Parathyroid adenoma (tissue), 2 donors: Measurements from ENCODE around the gene ULK4.

Source experiments
- H2AFZ ChIP-seq: fragments of 300-600 bp; sonication (generic); one replicate; pipeline ENCODE4 v1.7.0; 2017; ENCODE audit warnings: antibody characterized with exemption, mild to moderate bottlenecking
- H3K27ac ChIP-seq: fragments of 300-600 bp; sonication (generic); one replicate; pipeline ENCODE4 v1.7.0; 2017
- H3K27me3 ChIP-seq: fragments of 300-600 bp; sonication (generic); one replicate; pipeline ENCODE4 v1.7.0; 2017; ENCODE audit warnings: low read length; ENCODE audit not compliant: control insufficient read depth, insufficient read depth
- H3K36me3 ChIP-seq: fragments of 300-600 bp; sonication (generic); one replicate; pipeline ENCODE4 v1.7.0; 2017; ENCODE audit warnings: low read length; ENCODE audit not compliant: control insufficient read depth, insufficient read depth
- H3K4me1 ChIP-seq: fragments of 300-600 bp; sonication (generic); one replicate; pipeline ENCODE4 v1.7.0; 2017; ENCODE audit warnings: control low read depth
- H3K4me2 ChIP-seq: fragments of 300-600 bp; sonication (generic); one replicate; pipeline ENCODE4 v1.7.0; 2017; ENCODE audit warnings: low read length
- H3K4me3 ChIP-seq: fragments of 300-600 bp; sonication (generic); one replicate; pipeline ENCODE4 v1.7.0; 2017; ENCODE audit warnings: low read depth, low read length
- H3K79me2 ChIP-seq: fragments of 300-600 bp; sonication (generic); one replicate; pipeline ENCODE4 v1.7.0; 2017; ENCODE audit warnings: control low read depth
- H3K9ac ChIP-seq: fragments of 300-600 bp; sonication (generic); one replicate; pipeline ENCODE4 v1.7.0; 2017; ENCODE audit warnings: mild to moderate bottlenecking
- H3K9me3 ChIP-seq: fragments of 300-600 bp; sonication (generic); one replicate; pipeline ENCODE4 v1.7.0; 2017; ENCODE audit warnings: low read length; ENCODE audit not compliant: control insufficient read depth
- TF ChIP-seq, protein P1 (sequence below): fragments of 300-600 bp; sonication (generic); IDR thresholded peaks from one replicate; pipeline ENCODE4 v1.7.0; 2017; ENCODE audit warnings: antibody characterized with exemption, mild to moderate bottlenecking
- donor health status: primary hyperparathyroidism.

The ULK4 gene

DNA sequence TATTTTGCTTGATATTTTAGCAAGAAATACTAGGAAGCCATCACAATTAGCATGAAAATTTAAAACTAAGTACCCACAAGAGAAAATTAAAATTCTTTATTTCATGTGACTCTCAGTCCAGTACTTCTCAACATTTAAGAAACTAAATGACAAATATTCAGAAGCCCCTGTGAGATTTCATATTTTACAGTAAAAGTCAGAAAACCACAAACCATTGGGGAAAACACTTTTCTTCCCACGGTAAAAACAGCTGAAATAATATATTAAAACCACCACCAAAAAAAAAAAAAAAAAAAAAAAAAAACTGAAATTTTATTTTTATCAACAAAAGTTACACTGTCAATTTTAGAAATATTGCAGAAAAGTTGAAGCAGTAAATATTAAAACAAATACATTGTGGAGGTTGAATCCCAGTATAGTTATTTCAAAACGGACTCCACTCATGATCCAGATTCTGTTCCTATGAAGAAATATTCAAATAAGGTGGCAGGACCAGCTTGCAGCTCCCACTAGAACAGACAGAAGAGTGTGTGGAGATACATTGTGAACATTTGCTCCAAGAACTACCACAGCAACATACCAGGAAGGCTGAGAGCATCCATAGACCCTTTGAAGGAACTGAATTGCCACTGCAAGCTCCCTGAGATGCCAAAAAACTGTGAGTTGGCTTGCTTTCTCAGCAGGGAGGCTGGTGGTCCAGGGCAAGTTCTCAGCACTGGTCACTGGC, 454.4 kb downstream of the ULK4 start:
- H3K4me1 ChIP-seq, result no peaks in the 10 kb centered on the region
- H3K27ac ChIP-seq, result no peak overlapping the region
- H3K79me2 ChIP-seq, result no peaks in the 10 kb centered on the region
- no peak overlapping the region for H3K9ac ChIP-seq
- H3K4me2 ChIP-seq, result no peak overlapping the region
- no peaks in the 10 kb centered on the region for H3K27me3 ChIP-seq
- no peak overlapping the region for H3K4me3 ChIP-seq
- no peaks in the 10 kb centered on the region for H3K36me3 ChIP-seq
- H3K9me3 ChIP-seq, result no peaks in the 10 kb centered on the region
- TF ChIP-seq, protein P1, sequence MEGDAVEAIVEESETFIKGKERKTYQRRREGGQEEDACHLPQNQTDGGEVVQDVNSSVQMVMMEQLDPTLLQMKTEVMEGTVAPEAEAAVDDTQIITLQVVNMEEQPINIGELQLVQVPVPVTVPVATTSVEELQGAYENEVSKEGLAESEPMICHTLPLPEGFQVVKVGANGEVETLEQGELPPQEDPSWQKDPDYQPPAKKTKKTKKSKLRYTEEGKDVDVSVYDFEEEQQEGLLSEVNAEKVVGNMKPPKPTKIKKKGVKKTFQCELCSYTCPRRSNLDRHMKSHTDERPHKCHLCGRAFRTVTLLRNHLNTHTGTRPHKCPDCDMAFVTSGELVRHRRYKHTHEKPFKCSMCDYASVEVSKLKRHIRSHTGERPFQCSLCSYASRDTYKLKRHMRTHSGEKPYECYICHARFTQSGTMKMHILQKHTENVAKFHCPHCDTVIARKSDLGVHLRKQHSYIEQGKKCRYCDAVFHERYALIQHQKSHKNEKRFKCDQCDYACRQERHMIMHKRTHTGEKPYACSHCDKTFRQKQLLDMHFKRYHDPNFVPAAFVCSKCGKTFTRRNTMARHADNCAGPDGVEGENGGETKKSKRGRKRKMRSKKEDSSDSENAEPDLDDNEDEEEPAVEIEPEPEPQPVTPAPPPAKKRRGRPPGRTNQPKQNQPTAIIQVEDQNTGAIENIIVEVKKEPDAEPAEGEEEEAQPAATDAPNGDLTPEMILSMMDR, result no peak
- H2AFZ ChIP-seq, result no peak overlapping the region

DNA sequence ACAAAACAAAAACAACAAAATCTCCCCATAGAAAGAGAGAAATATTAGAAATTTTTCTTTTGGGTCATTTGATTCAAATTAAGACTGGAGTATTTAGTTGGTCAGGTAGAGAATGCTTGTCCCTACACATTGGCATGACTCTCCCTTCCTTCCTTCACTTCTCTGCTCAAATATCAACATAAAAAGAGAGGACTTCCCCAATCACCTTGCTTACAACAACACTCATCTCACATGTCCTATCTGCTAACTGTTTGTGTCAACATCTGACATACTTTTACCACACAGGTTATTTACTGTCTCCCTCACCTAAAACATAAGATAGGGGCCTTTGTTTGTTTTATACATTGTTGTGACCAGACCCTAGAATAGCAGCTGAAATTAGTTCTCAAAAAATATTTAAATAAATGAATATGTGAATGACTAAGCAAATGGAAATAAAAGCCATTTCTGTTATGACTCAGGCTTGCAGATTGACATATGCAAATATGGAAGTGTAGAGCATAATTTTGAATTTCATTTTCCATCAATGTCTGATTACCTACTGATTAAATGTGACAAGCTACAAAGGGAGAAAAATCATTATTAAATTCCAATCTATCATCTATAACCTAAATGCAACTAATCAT, 457.8 kb downstream of the ULK4 start:
- Histone ChIP-seq H3K4me1 (no peaks in the 10 kb centered on the region), H3K4me3 (no peak overlapping the region), H3K27me3 (no peaks in the 10 kb centered on the region), H3K9ac (no peak overlapping the region), H3K27ac (no peak overlapping the region), H3K36me3 (no peaks in the 10 kb centered on the region), H3K9me3 (no peaks in the 10 kb centered on the region), H2AFZ (no peak overlapping the region), H3K79me2 (no peaks in the 10 kb centered on the region), H3K4me2 (no peak overlapping the region)
- TF ChIP-seq, protein P1, result no peak

DNA sequence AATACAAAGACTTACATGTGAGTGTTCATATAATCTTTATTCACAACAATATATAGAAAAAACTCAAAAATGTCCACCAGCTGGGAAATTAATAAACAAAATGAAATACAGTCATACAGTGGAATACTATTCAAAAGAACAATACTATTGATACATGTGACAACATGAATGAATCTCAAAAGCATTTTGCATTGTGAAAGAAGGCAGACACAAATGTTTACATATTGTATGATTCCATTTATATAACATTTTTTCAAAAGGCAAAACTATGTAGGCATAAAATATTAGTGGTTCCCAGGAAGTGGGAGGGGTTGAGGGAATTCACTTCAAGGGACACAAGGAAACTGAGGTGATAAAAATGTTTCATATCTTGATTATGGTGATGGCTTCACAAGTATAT, 459.4 kb downstream of the ULK4 start:
- Histone ChIP-seq H3K27me3 (no peaks in the 10 kb centered on the region), H3K27ac (no peak overlapping the region), H3K4me2 (no peak overlapping the region), H3K9ac (no peak overlapping the region), H3K4me3 (no peak overlapping the region), H3K4me1 (no peaks in the 10 kb centered on the region), H3K9me3 (no peaks in the 10 kb centered on the region), H3K36me3 (no peaks in the 10 kb centered on the region), H2AFZ (no peak overlapping the region), H3K79me2 (no peaks in the 10 kb centered on the region)
- TF ChIP-seq, protein P1, result no peak

DNA sequence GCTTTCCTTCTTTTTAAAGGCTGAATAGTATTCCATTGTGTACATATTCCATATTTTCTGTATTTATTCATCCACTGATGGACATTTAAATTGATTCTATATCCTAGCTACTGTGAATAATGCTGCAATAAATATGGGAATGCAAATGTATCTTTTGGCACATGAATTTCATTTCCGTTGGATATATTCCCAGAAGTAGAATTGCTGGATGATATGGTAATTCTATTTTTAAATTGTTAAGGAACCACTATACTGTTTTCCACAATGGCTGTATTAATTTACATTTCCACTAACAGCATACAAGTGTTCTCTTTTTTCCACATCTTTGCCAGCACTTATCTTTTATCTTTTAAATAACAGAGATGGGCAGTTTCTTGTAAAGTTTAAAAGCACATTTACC, 459.9 kb downstream of the ULK4 start:
- H3K27ac ChIP-seq, result no peak overlapping the region
- no peak overlapping the region for H3K4me2 ChIP-seq
- H2AFZ ChIP-seq, result no peak overlapping the region
- H3K36me3 ChIP-seq, result no peaks in the 10 kb centered on the region
- H3K79me2 ChIP-seq, result no peaks in the 10 kb centered on the region
- H3K9ac ChIP-seq, result no peak overlapping the region
- TF ChIP-seq, protein P1, result no peak
- H3K27me3 ChIP-seq, result no peaks in the 10 kb centered on the region
- H3K4me3 ChIP-seq, result no peak overlapping the region
- H3K9me3 ChIP-seq, result no peaks in the 10 kb centered on the region
- no peaks in the 10 kb centered on the region for H3K4me1 ChIP-seq

DNA sequence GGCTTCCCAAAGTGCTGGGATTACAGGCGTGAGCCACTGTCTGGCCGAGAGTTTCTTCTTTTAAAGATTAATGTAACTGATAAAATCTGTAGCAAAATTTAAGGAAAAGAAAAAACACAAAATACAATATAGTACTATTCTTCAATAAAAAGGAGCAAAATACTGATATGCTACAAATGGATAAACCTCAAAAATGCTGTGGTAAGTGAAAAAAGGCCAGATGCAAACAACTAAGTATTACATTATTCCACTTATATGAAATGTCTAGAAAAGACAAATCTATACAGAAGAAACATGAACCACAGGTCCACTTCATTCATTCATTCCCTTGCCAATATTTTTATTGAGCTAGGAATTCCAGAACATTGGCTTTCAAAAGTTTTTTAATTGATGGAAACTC, 463.1 kb downstream of the ULK4 start:
- TF ChIP-seq, protein P1, result no peak
- Histone ChIP-seq H3K27me3 (no peaks in the 10 kb centered on the region), H3K9me3 (no peaks in the 10 kb centered on the region), H3K4me1 (no peaks in the 10 kb centered on the region), H3K9ac (no peak overlapping the region), H3K36me3 (no peaks in the 10 kb centered on the region), H3K27ac (no peak overlapping the region), H2AFZ (no peak overlapping the region), H3K4me3 (no peak overlapping the region), H3K79me2 (no peaks in the 10 kb centered on the region), H3K4me2 (no peak overlapping the region)
